IMR-90 (cell line): ENCODE measurements around the gene SELENOP. TPM values are rescaled to one million over a fixed set of nuclear protein-coding genes. Genes with fewer than 3 reads are reported as not detected.

Source experiments
- ATAC-seq: fragments of 200-7000 bp; cut with Tn5 transposase; 2 replicates; pipeline ENCODE4 v1.9.1; 2020; ENCODE audit warnings: low read depth, mild to moderate bottlenecking, moderate library complexity
- BruUV-seq: library from RNA; stranded (reverse); fragments of 400-500 nt; replicated peaks from 2 replicates; lab custom pipeline; 2021; lab: Mats Ljungman, UMichigan
- CTCF ChIA-PET: fragments of 300-600 bp; formaldehyde crosslinking; extraction: SDS; loops from one replicate; lab custom pipeline; 2021; ENCODE audit warnings: antibody characterized with exemption; lab: Yijun Ruan, JAX
- POLR2A ChIA-PET: fragments of 300-600 bp; sonication (Branson Sonifier 250); formaldehyde crosslinking; loops from one replicate; lab custom pipeline; 2022; ENCODE audit warnings: antibody characterized with exemption; ENCODE audit not compliant: unreplicated experiment; lab: Charles Lee
- DNase-seq: peaks from one replicate; pipeline ENCODE4 v3.0.0; 2013
- H2AFZ ChIP-seq: replicated peaks from 2 replicates; pipeline ENCODE3; 2013; ENCODE audit warnings: low read length, mild to moderate bottlenecking; ENCODE audit not compliant: poor library complexity
- H2AK5ac ChIP-seq: 2 replicates; pipeline ENCODE4 v1.6.1; 2013; ENCODE audit warnings: low read depth, low read length, inconsistent platforms
- H2AK9ac ChIP-seq: replicated peaks from 2 replicates; pipeline ENCODE3; 2013; ENCODE audit warnings: mild to moderate bottlenecking, low read depth, low read length, moderate library complexity; ENCODE audit not compliant: poor library complexity
- H2BK120ac ChIP-seq: 2 replicates; pipeline ENCODE4 v1.6.1; 2013; ENCODE audit warnings: low read depth, low read length, inconsistent platforms
- H2BK15ac ChIP-seq: 3 replicates; pipeline ENCODE4 v1.6.1; 2013; ENCODE audit warnings: low read depth, low read length, inconsistent platforms
- H2BK20ac ChIP-seq: 2 replicates; pipeline ENCODE4 v1.6.1; 2013; ENCODE audit warnings: low read depth, mild to moderate bottlenecking, inconsistent platforms, low read length, moderate library complexity
- H2BK5ac ChIP-seq: 2 replicates; pipeline ENCODE4 v1.6.1; 2013; ENCODE audit warnings: mild to moderate bottlenecking, low read depth, low read length, inconsistent platforms; ENCODE audit not compliant: poor library complexity, severe bottlenecking
- H3K14ac ChIP-seq: replicated peaks from 2 replicates; pipeline ENCODE4 v1.6.1; 2013; ENCODE audit warnings: low read depth, low read length, inconsistent platforms
- H3K18ac ChIP-seq: 2 replicates; pipeline ENCODE4 v1.6.1; 2013; ENCODE audit warnings: low read depth, low read length, control low read depth
- H3K23ac ChIP-seq: 2 replicates; pipeline ENCODE4 v1.6.1; 2013; ENCODE audit warnings: low read depth, low read length, inconsistent platforms
- H3K27ac ChIP-seq: 2 replicates; pipeline ENCODE4 v1.5.1; 2013; ENCODE audit warnings: mild to moderate bottlenecking, control low read depth, low read length; ENCODE audit not compliant: insufficient read depth
- H3K27me3 ChIP-seq: 2 replicates; pipeline ENCODE4 v1.6.1; 2013; ENCODE audit warnings: low read length; ENCODE audit not compliant: control insufficient read depth, insufficient read depth
- H3K36me3 ChIP-seq: 2 replicates; pipeline ENCODE4 v1.6.1; 2013; ENCODE audit warnings: low read length, mixed read lengths; ENCODE audit not compliant: control insufficient read depth, insufficient read depth
- H3K4ac ChIP-seq: 2 replicates; pipeline ENCODE4 v1.6.1; 2013; ENCODE audit warnings: low read depth, low read length, inconsistent platforms
- H3K4me1 ChIP-seq: 2 replicates; pipeline ENCODE4 v1.6.1; 2013; ENCODE audit warnings: low read length, mixed read lengths; ENCODE audit not compliant: control insufficient read depth, insufficient read depth
- H3K4me2 ChIP-seq: 2 replicates; pipeline ENCODE4 v1.6.1; 2013; ENCODE audit warnings: low read depth, mild to moderate bottlenecking, control low read depth, low read length, moderate library complexity
- H3K4me3 ChIP-seq: 2 replicates; pipeline ENCODE4 v1.5.1; 2013; ENCODE audit warnings: low read depth, mild to moderate bottlenecking, control low read depth, low read length, moderate library complexity; ENCODE audit not compliant: insufficient read depth
- H3K56ac ChIP-seq: 2 replicates; pipeline ENCODE4 v1.6.1; 2013; ENCODE audit warnings: low read length, inconsistent platforms; ENCODE audit not compliant: insufficient read depth; ENCODE audit errors: extremely low read depth
- H3K79me1 ChIP-seq, 2 experiments: 2 replicates each; pipeline ENCODE4 v1.6.1; 2013; ENCODE audit warnings: low read length in 2 of 2, inconsistent platforms in 1 of 2, low read depth in 1 of 2
- H3K9ac ChIP-seq: 2 replicates; pipeline ENCODE4 v1.6.1; 2013; ENCODE audit warnings: low read depth, low read length, control low read depth
- H3K9me1 ChIP-seq: 2 replicates; pipeline ENCODE4 v1.6.1; 2013; ENCODE audit warnings: low read length, inconsistent platforms; ENCODE audit not compliant: insufficient read depth
- H3K9me3 ChIP-seq: 2 replicates; pipeline ENCODE4 v1.6.1; 2013; ENCODE audit warnings: low read length; ENCODE audit not compliant: control insufficient read depth, insufficient read depth
- H4K20me1 ChIP-seq: 2 replicates; pipeline ENCODE4 v1.6.1; 2013; ENCODE audit warnings: low read length, inconsistent platforms; ENCODE audit not compliant: insufficient read depth
- H4K5ac ChIP-seq: 2 replicates; pipeline ENCODE4 v1.6.1; 2013; ENCODE audit warnings: mild to moderate bottlenecking, low read depth, low read length, control low read depth
- H4K8ac ChIP-seq, 2 experiments: 2 replicates each; pipeline ENCODE4 v1.6.1; 2013; ENCODE audit warnings: low read depth in 2 of 2, low read length in 2 of 2, control low read depth in 1 of 2, inconsistent platforms in 1 of 2
- H4K91ac ChIP-seq: 2 replicates; pipeline ENCODE4 v1.6.1; 2013; ENCODE audit warnings: low read depth, low read length, inconsistent platforms; ENCODE audit not compliant: insufficient read depth
- BHLHE40 ChIP-seq: fragments of 150-350 bp; IDR thresholded peaks from 2 replicates; pipeline ENCODE4 v1.6.1; 2016; ENCODE audit warnings: mild to moderate bottlenecking, low read depth, low read length
- CEBPB ChIP-seq: IDR thresholded peaks from 2 replicates; pipeline ENCODE4 v1.6.1; 2012; ENCODE audit warnings: low read depth, low read length, improper control_type of control experiment
- CHD1 ChIP-seq: IDR thresholded peaks from 2 replicates; pipeline ENCODE4 v1.6.1; 2012; ENCODE audit warnings: low read depth, low read length, improper control_type of control experiment
- ELK1 ChIP-seq: fragments of 150-350 bp; IDR thresholded peaks from 2 replicates; pipeline ENCODE4 v1.6.1; 2016; ENCODE audit warnings: low read depth, mild to moderate bottlenecking, low read length, moderate library complexity, borderline replicate concordance
- FOS ChIP-seq: fragments of 150-350 bp; IDR thresholded peaks from 2 replicates; pipeline ENCODE4 v1.6.1; 2016; ENCODE audit warnings: low read depth, low read length
- MAFK ChIP-seq: IDR thresholded peaks from 2 replicates; pipeline ENCODE4 v1.6.1; 2012; ENCODE audit warnings: low read depth, low read length, improper control_type of control experiment
- MAZ ChIP-seq: IDR thresholded peaks from 2 replicates; pipeline ENCODE4 v1.6.1; 2012; ENCODE audit warnings: low read depth, mild to moderate bottlenecking, low read length, improper control_type of control experiment, moderate library complexity, borderline replicate concordance
- MXI1 ChIP-seq: IDR thresholded peaks from 2 replicates; pipeline ENCODE4 v1.6.1; 2012; ENCODE audit warnings: low read depth, mild to moderate bottlenecking, low read length, moderate library complexity, borderline replicate concordance
- NFE2L2 ChIP-seq: fragments of 150-350 bp; IDR thresholded peaks from 2 replicates; pipeline ENCODE4 v1.6.1; 2016; ENCODE audit warnings: low read depth, mild to moderate bottlenecking, low read length
- POLR2A ChIP-seq: IDR thresholded peaks from 2 replicates; pipeline ENCODE4 v1.6.1; 2012; ENCODE audit warnings: mild to moderate bottlenecking, low read depth, low read length
- RAD21 ChIP-seq: IDR thresholded peaks from 2 replicates; pipeline ENCODE4 v1.6.1; 2012; ENCODE audit warnings: low read length, improper control_type of control experiment
- RCOR1 ChIP-seq: IDR thresholded peaks from 2 replicates; pipeline ENCODE4 v1.6.1; 2012; ENCODE audit warnings: mild to moderate bottlenecking, low read length, improper control_type of control experiment; ENCODE audit not compliant: insufficient replicate concordance
- RFX5 ChIP-seq: IDR thresholded peaks from 2 replicates; pipeline ENCODE4 v1.8.0; 2012; ENCODE audit warnings: low read depth, mild to moderate bottlenecking, low read length, moderate library complexity
- SMC3 ChIP-seq: fragments of 150-350 bp; IDR thresholded peaks from 2 replicates; pipeline ENCODE4 v1.6.1; 2016; ENCODE audit warnings: low read depth, mild to moderate bottlenecking, antibody characterized with exemption, low read length, moderate library complexity
- USF2 ChIP-seq: fragments of 150-350 bp; IDR thresholded peaks from 2 replicates; pipeline ENCODE4 v1.6.1; 2017; ENCODE audit warnings: mild to moderate bottlenecking, antibody characterized with exemption, low read length, low read depth
- WGBS, 2 experiments: methylation state at CpG; one replicate each; pipeline versions ENCODE4 v1.1.5 to v1.1.7; 2013; ENCODE audit warnings: missing lambda C conversion rate in 2 of 2; ENCODE audit not compliant: insufficient read length in 1 of 2; ENCODE audit errors: extremely low coverage in 2 of 2; 5-methylcytosine and 5-hydroxymethylcytosine counted together
- dilution Hi-C: fragments of 300-500 bp; cut with HindIII; formaldehyde crosslinking; loops from one replicate; pipeline ENCODE4 v1.14.3; 2018; ENCODE audit warnings: low sequenced_read_pairs; ENCODE audit not compliant: unreplicated experiment
- in situ Hi-C: fragments of 300-500 bp; cut with MboI; formaldehyde crosslinking; loops from 3 replicates; pipeline ENCODE4 v1.14.3; 2019; ENCODE audit warnings: low sequenced_read_pairs, inconsistent platforms, mixed read lengths
- intact Hi-C: fragments of 100-400 bp; cut with micrococcal nuclease; formaldehyde crosslinking; loops from 2 replicates; pipeline ENCODE4 v1.10.0; 2022
- polyA plus RNA-seq, 3 experiments: library from polyadenylated mRNA; depleted of rRNA; stranded (reverse); fragments of >200 nt; gene quantifications; 2 replicates each; pipeline ENCODE4 v1.2.3, GENCODE V29; 2012; ENCODE audit warnings: low replicate concordance in 1 of 3
- total RNA-seq: library from RNA; depleted of rRNA; stranded (reverse); fragments of >200 nt; gene quantifications from 2 replicates; pipeline ENCODE4 v1.2.3, GENCODE V29; 2012
- TF ChIP-seq, protein P1 (sequence below): conservative IDR thresholded peaks from 2 replicates; pipeline ENCODE4 v1.5.1; 2012; ENCODE audit warnings: mild to moderate bottlenecking, low read depth, low read length, improper control_type of control experiment

Gene SELENOP
- total and polyA plus RNA-seq, 2 of the 4 experiments (the other 2 are of a cell fraction): 0.55 to 1.1 TPM

- CTCF ChIA-PET: no interaction called here
- H2BK5ac ChIP-seq: no peak overlapping the region
- H3K9me3 ChIP-seq: no peaks in the 10 kb centered on the region
- in situ Hi-C loops (no loop called here), dilution Hi-C loops (no loop called here), intact Hi-C loops (no loop called here)
- no peak overlapping the region for H3K9ac ChIP-seq
- H3K79me1 ChIP-seq: no peaks in the 10 kb centered on the region
- no peak overlapping the region for H2AK9ac ChIP-seq
- H4K5ac ChIP-seq: no peak overlapping the region
- no peak overlapping the region for H4K8ac ChIP-seq
- H4K20me1 ChIP-seq: no peaks in the 10 kb centered on the region
- no peak overlapping the region for H2AK5ac ChIP-seq
- no peak overlapping the region for H3K4me3 ChIP-seq
- H2AFZ ChIP-seq: no peak overlapping the region
- no peak overlapping the region for H2BK20ac ChIP-seq
- no peak overlapping the region for H2BK120ac ChIP-seq
- no CpG with 5 or more reads among the region's 1 CpG for WGBS, 2 experiments
- no peak overlapping the region for H3K4ac ChIP-seq
- peaks cover 2% of the 10 kb centered on the region; the same call in 1 of the 2 replicates for H3K4me1 ChIP-seq
- H3K36me3 ChIP-seq: no peaks in the 10 kb centered on the region
- H3K23ac ChIP-seq: no peak overlapping the region
- H3K27me3 ChIP-seq: no peaks in the 10 kb centered on the region
- no TSS peak for BruUV-seq
- H3K14ac ChIP-seq: no peak overlapping the region
- H2BK15ac ChIP-seq: no peak overlapping the region
- no peaks in the 10 kb centered on the region for H3K9me1 ChIP-seq
- no peak overlapping the region for H3K27ac ChIP-seq
- DNase-seq (no peak), ATAC-seq (no peak)
- no peak overlapping the region for H4K91ac ChIP-seq
- H3K56ac ChIP-seq: no peak overlapping the region
- POLR2A ChIA-PET: no interaction called here
- TF ChIP-seq USF2 (no peak), RFX5 (no peak), ELK1 (no peak), CHD1 (no peak), MAFK (no peak), MAZ (no peak), RAD21 (no peak), SMC3 (no peak), NFE2L2 (no peak), BHLHE40 (no peak), POLR2A (no peak), MXI1 (no peak), FOS (no peak), CEBPB (no peak), RCOR1 (no peak)
- TF ChIP-seq, protein P1, sequence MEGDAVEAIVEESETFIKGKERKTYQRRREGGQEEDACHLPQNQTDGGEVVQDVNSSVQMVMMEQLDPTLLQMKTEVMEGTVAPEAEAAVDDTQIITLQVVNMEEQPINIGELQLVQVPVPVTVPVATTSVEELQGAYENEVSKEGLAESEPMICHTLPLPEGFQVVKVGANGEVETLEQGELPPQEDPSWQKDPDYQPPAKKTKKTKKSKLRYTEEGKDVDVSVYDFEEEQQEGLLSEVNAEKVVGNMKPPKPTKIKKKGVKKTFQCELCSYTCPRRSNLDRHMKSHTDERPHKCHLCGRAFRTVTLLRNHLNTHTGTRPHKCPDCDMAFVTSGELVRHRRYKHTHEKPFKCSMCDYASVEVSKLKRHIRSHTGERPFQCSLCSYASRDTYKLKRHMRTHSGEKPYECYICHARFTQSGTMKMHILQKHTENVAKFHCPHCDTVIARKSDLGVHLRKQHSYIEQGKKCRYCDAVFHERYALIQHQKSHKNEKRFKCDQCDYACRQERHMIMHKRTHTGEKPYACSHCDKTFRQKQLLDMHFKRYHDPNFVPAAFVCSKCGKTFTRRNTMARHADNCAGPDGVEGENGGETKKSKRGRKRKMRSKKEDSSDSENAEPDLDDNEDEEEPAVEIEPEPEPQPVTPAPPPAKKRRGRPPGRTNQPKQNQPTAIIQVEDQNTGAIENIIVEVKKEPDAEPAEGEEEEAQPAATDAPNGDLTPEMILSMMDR: no peak
- H3K18ac ChIP-seq: no peak overlapping the region
- H3K4me2 ChIP-seq: no peak overlapping the region
These were observed 43.1 kb upstream of the SELENOP start for GRCh38 chr5:42854795-42855194.
